Smooth muscle cell (in vitro differentiated cells): ENCODE data around the gene SERPINB2. TPM values are rescaled to one million over a fixed set of nuclear protein-coding genes. Genes with fewer than 3 reads are reported as not detected.
A peak's percentile ranks its signal among the peaks of the same experiment; 100 is the strongest.

ENCODE experiments used
- DNase-seq: peaks from one replicate; lab custom pipeline; 2025; ENCODE audit not compliant: unreplicated experiment; lab: John Stamatoyannopoulos, UW
- H2AFZ ChIP-seq: fragments of 200-600 bp; sonication (generic); 2 replicates; pipeline ENCODE4 v1.6.0; 2016; ENCODE audit warnings: antibody characterized with exemption, low read depth, mild to moderate bottlenecking
- H3F3A ChIP-seq: fragments of 200-600 bp; sonication (generic); 2 replicates; pipeline ENCODE4 v1.6.0; 2017; ENCODE audit warnings: antibody characterized with exemption, low read depth
- H3K27ac ChIP-seq: fragments of 200-600 bp; sonication (generic); 2 replicates; pipeline ENCODE4 v1.5.1; 2016; ENCODE audit warnings: low read depth, mild to moderate bottlenecking
- H3K27me3 ChIP-seq: fragments of 200-600 bp; sonication (generic); 2 replicates; pipeline ENCODE4 v1.6.1; 2016; ENCODE audit warnings: low read depth, mild to moderate bottlenecking
- H3K36me3 ChIP-seq: fragments of 200-600 bp; sonication (generic); 2 replicates; pipeline ENCODE4 v1.5.1; 2016; ENCODE audit warnings: low read depth
- H3K4me1 ChIP-seq: fragments of 200-600 bp; sonication (generic); 2 replicates; pipeline ENCODE4 v1.5.1; 2016; ENCODE audit warnings: low read depth
- H3K4me2 ChIP-seq: fragments of 200-600 bp; sonication (generic); 2 replicates; pipeline ENCODE4 v1.6.0; 2016; ENCODE audit warnings: mild to moderate bottlenecking
- H3K4me3 ChIP-seq: fragments of 200-600 bp; sonication (generic); 2 replicates; pipeline ENCODE4 v1.5.1; 2016; ENCODE audit warnings: mild to moderate bottlenecking
- H3K79me2 ChIP-seq: fragments of 200-600 bp; sonication (generic); 2 replicates; pipeline ENCODE4 v1.6.0; 2016; ENCODE audit warnings: low read depth, mild to moderate bottlenecking
- H3K9ac ChIP-seq: fragments of 200-600 bp; sonication (generic); 2 replicates; pipeline ENCODE4 v1.6.0; 2016; ENCODE audit warnings: low read depth
- H3K9me3 ChIP-seq: fragments of 200-600 bp; sonication (generic); replicated peaks from 2 replicates; pipeline ENCODE4 v1.5.1; 2016; ENCODE audit warnings: low read depth
- H4K20me1 ChIP-seq: fragments of 200-600 bp; sonication (generic); 2 replicates; pipeline ENCODE4 v1.6.0; 2016; ENCODE audit warnings: low read depth
- CTCF ChIP-seq: fragments of 200-600 bp; sonication (generic); IDR thresholded peaks from 2 replicates; pipeline ENCODE4 v1.5.1; 2017; ENCODE audit warnings: borderline replicate concordance, mild to moderate bottlenecking, antibody characterized with exemption; ENCODE audit not compliant: insufficient read depth, poor library complexity, severe bottlenecking
- WGBS: methylation state at CpG from one replicate; pipeline ENCODE4 v1.1.7; 2016; ENCODE audit warnings: low lambda C conversion rate; 5-methylcytosine and 5-hydroxymethylcytosine counted together
- polyA plus RNA-seq: library from polyadenylated mRNA; unstranded; fragments of >200 nt; fragmentation: Nextera tagmentation; extraction: Ambion mirVana; gene quantifications from 2 replicates; pipeline ENCODE4 v1.2.1, GENCODE V29; 2016
- total RNA-seq: library from RNA; depleted of rRNA; stranded (reverse); fragments of >200 nt; gene quantifications from 2 replicates; pipeline ENCODE4 v1.2.3, GENCODE V29; 2014

Gene SERPINB2
- total and polyA plus RNA-seq, 2 experiments from 2014 or later, result 15.5 to 29.8 TPM

GRCh38 chr18:63909870-63910269, 22.4 kb downstream of the SERPINB2 start:
- no peak for TF ChIP-seq CTCF
- Histone ChIP-seq H3K79me2 (no peaks in the 10 kb centered on the region), H3K27me3 (no peaks in the 10 kb centered on the region), H3K9me3 (no peaks in the 10 kb centered on the region), H3K4me3 (no peak overlapping the region), H3K36me3 (no peaks in the 10 kb centered on the region), H2AFZ (no peak overlapping the region), H3F3A (no peaks in the 10 kb centered on the region), H3K4me2 (no peak overlapping the region), H3K4me1 (no peaks in the 10 kb centered on the region), H4K20me1 (no peaks in the 10 kb centered on the region), H3K9ac (no peak overlapping the region), H3K27ac (no peak overlapping the region)
- 76% methylated on average over 2 of the region's 2 CpGs for WGBS
- DNase-seq, result no peak

DNA sequence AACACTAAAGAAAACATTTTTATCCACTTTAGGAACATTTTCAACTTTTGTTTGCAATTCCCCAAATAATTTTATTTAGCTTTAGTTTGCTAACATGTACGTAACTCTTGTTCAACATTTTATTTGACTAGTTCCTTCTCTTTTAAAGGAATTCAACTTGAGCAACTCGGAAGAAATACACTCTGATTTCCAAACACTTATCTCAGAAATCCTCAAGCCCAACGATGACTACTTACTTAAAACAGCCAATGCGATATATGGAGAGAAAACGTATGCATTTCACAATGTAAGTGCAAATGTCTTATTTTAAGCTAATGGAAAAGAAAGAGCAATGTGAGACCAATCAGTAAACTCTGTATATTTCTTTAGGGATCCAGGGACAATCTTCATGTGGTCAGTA, 30.3 kb downstream of the SERPINB2 start:
- H3K9me3 ChIP-seq, result no peaks in the 10 kb centered on the region
- H3F3A ChIP-seq, result no peaks in the 10 kb centered on the region
- no peaks in the 10 kb centered on the region for H3K79me2 ChIP-seq
- no peak for DNase-seq
- H3K4me2 ChIP-seq, result peak overlapping the region; percentile 41
- no peaks in the 10 kb centered on the region for H4K20me1 ChIP-seq
- H3K9ac ChIP-seq, result no peak overlapping the region
- 60% methylated on average over 5 of the region's 5 CpGs for WGBS
- H3K36me3 ChIP-seq, result no peaks in the 10 kb centered on the region
- no peaks in the 10 kb centered on the region for H3K27me3 ChIP-seq
- no peak for TF ChIP-seq CTCF
- H3K4me3 ChIP-seq, result no peak overlapping the region
- H3K4me1 ChIP-seq, result no peaks in the 10 kb centered on the region
- H3K27ac ChIP-seq, result no peak overlapping the region
- no peak overlapping the region for H2AFZ ChIP-seq

DNA sequence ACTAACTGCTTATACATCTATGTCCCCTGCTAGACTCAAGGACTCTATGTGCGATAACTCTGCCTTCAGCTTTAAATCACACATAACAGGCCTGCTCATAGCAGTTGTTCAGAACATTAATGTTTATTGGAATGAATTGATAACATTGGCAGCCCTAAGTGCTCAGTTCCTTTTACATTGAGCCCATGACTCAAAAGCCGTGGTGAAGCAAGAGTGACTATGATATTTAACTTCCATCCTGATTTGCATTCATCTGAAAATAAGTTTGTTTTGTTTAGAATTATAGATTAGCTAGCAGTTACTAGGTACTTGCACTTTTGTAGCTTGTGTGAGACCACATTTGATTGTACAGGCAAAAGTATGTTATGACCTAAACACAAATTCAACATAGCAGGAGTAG, 34.5 kb downstream of the SERPINB2 start:
- no peaks in the 10 kb centered on the region for H3K27me3 ChIP-seq
- no peaks in the 10 kb centered on the region for H3K36me3 ChIP-seq
- TF ChIP-seq CTCF, result no peak
- no peak for DNase-seq
- H3K4me1 ChIP-seq, result no peaks in the 10 kb centered on the region
- H2AFZ ChIP-seq, result no peak overlapping the region
- no peaks in the 10 kb centered on the region for H3K9me3 ChIP-seq
- H4K20me1 ChIP-seq, result no peaks in the 10 kb centered on the region
- no peak overlapping the region for H3K4me2 ChIP-seq
- no peaks in the 10 kb centered on the region for H3F3A ChIP-seq
- no peak overlapping the region for H3K27ac ChIP-seq
- H3K4me3 ChIP-seq, result no peak overlapping the region
- no peaks in the 10 kb centered on the region for H3K79me2 ChIP-seq
- 79% methylated on average over 2 of the region's 2 CpGs for WGBS
- no peak overlapping the region for H3K9ac ChIP-seq

- no peaks in the 10 kb centered on the region for H3K9me3 ChIP-seq
- no peak for DNase-seq
- no peak overlapping the region for H3K4me3 ChIP-seq
- no peaks in the 10 kb centered on the region for H3K4me1 ChIP-seq
- TF ChIP-seq CTCF, result no peak
- H4K20me1 ChIP-seq, result no peaks in the 10 kb centered on the region
- H3K79me2 ChIP-seq, result no peaks in the 10 kb centered on the region
- H3K9ac ChIP-seq, result no peak overlapping the region
- no peaks in the 10 kb centered on the region for H3K36me3 ChIP-seq
- H3K27me3 ChIP-seq, result no peaks in the 10 kb centered on the region
- no peak overlapping the region for H3K27ac ChIP-seq
- 17% methylated on average over 1 of the region's 1 CpG for WGBS
- H3F3A ChIP-seq, result no peaks in the 10 kb centered on the region
- peak overlapping the region; percentile 28 for H3K4me2 ChIP-seq
- peak overlapping the region; percentile 33 for H2AFZ ChIP-seq
Measured at GRCh38 chr18:63924551-63924950, 37.0 kb downstream of the SERPINB2 start.
